DLD1 (cell line): ENCODE data around the gene LRRC4C.

Source experiments
- in situ Hi-C: cut with HindIII; loops from 2 replicates; pipeline ENCODE4 v1.10.0; 2017; ENCODE audit warnings: low sequenced_read_pairs

LRRC4C gene

GRCh38 chr11:40393511-40393910 lies 1065.9 kb downstream of the LRRC4C start:
- in situ Hi-C loops, result no loop called here

GRCh38 chr11:40391679-40392078 lies 1067.8 kb downstream of the LRRC4C start:
- in situ Hi-C loops, result no loop called here

GRCh38 chr11:40388097-40388818 lies 1071.2 kb downstream of the LRRC4C start:
- in situ Hi-C loops, result no loop called here

- in situ Hi-C loops, result no loop called here
Measured at GRCh38 chr11:40387240-40387980, 1072.0 kb downstream of the LRRC4C start.

- in situ Hi-C loops, result no loop called here
Measured at GRCh38 chr11:40384991-40385390, 1074.5 kb downstream of the LRRC4C start.

- in situ Hi-C loops, result no loop called here
Measured at GRCh38 chr11:40381481-40381880, 1078.0 kb downstream of the LRRC4C start.

- in situ Hi-C loops, result no loop called here
Measured at GRCh38 chr11:40380835-40381234, 1078.6 kb downstream of the LRRC4C start.

GRCh38 chr11:40376331-40376730 lies 1083.1 kb downstream of the LRRC4C start:
- in situ Hi-C loops, result no loop called here

- in situ Hi-C loops, result no loop called here
Measured at GRCh38 chr11:40370821-40371616, 1088.4 kb downstream of the LRRC4C start.

GRCh38 chr11:40360206-40360798 lies 1099.2 kb downstream of the LRRC4C start:
- in situ Hi-C loops, result no loop called here

GRCh38 chr11:40354121-40354520 lies 1105.3 kb downstream of the LRRC4C start:
- in situ Hi-C loops, result no loop called here

- in situ Hi-C loops, result no loop called here
Measured at GRCh38 chr11:40340911-40341310, 1118.5 kb downstream of the LRRC4C start.

GRCh38 chr11:40338739-40339138 lies 1120.7 kb downstream of the LRRC4C start:
- in situ Hi-C loops, result no loop called here

- in situ Hi-C loops, result no loop called here
Measured at GRCh38 chr11:40338062-40338461, 1121.4 kb downstream of the LRRC4C start.

- in situ Hi-C loops, result no loop called here
Measured at GRCh38 chr11:40337118-40337517, 1122.3 kb downstream of the LRRC4C start.

- in situ Hi-C loops, result no loop called here
Measured at GRCh38 chr11:40328890-40329614, 1130.4 kb downstream of the LRRC4C start.

GRCh38 chr11:40323241-40323640 lies 1136.2 kb downstream of the LRRC4C start:
- in situ Hi-C loops, result no loop called here

GRCh38 chr11:40321537-40321936 lies 1137.9 kb downstream of the LRRC4C start:
- in situ Hi-C loops, result no loop called here

GRCh38 chr11:40316171-40316570 lies 1143.3 kb downstream of the LRRC4C start:
- in situ Hi-C loops, result no loop called here

GRCh38 chr11:40315122-40315521 lies 1144.3 kb downstream of the LRRC4C start:
- in situ Hi-C loops, result no loop called here
